Fibroblast of pulmonary artery (primary cell): ENCODE data around the gene HSD17B12.

Experiments used
- DNase-seq: peaks from one replicate; pipeline ENCODE4 v3.0.0-alpha.2; 2010; ENCODE audit warnings: low read depth
- H3K4me3 ChIP-seq: replicated peaks from 2 replicates; pipeline ENCODE4 v1.5.1; 2011; ENCODE audit warnings: low read depth, mild to moderate bottlenecking, control low read depth, low read length, moderate library complexity
- TF ChIP-seq, protein P1 (sequence below): IDR thresholded peaks from 2 replicates; pipeline ENCODE4 v1.5.1; 2011; ENCODE audit warnings: mild to moderate bottlenecking, control low read depth, low read length, inconsistent platforms; ENCODE audit errors: missing control alignments

HSD17B12 gene

DNA sequence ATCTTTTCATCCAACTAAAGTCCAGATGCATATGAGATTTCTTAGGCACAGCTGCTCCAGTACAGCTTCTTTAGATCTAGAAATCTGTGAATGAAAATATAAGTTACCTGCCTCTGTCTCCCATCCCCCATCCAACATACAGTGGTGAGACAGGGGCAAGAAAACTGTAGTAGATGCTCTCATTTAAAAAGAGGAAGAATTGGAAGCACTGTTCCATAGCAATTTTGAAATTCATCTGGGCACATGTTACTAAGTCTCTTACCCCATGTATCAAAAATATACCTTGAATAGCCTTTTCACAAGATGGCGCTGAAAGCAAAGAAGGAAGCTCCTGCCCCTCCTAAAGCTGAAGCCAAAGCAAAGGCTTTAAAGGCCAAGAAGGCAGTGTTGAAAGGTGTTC, 37.8 kb downstream of the HSD17B12 start:
- no peak overlapping the region for H3K4me3 ChIP-seq
- TF ChIP-seq, protein P1, sequence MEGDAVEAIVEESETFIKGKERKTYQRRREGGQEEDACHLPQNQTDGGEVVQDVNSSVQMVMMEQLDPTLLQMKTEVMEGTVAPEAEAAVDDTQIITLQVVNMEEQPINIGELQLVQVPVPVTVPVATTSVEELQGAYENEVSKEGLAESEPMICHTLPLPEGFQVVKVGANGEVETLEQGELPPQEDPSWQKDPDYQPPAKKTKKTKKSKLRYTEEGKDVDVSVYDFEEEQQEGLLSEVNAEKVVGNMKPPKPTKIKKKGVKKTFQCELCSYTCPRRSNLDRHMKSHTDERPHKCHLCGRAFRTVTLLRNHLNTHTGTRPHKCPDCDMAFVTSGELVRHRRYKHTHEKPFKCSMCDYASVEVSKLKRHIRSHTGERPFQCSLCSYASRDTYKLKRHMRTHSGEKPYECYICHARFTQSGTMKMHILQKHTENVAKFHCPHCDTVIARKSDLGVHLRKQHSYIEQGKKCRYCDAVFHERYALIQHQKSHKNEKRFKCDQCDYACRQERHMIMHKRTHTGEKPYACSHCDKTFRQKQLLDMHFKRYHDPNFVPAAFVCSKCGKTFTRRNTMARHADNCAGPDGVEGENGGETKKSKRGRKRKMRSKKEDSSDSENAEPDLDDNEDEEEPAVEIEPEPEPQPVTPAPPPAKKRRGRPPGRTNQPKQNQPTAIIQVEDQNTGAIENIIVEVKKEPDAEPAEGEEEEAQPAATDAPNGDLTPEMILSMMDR, result no peak
- DNase-seq, result no peak

DNA sequence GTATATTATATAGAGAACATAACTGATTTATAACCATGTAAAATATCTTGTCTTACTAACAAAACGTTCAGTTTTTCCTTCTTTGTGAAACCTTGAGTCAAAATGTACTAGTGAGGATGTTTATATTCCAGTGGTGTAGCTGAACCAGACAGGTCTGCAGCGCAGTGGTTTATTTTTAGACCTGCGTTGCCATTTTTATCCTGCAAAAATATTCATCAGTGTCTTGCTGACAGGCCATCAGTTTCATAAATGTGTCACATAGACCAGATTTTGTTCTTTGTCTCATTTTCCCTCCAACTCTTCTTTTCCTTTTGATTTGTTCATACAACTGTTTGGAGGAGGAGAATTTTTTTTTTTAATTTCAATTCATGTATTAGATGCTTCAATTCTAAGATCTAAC, 43.1 kb downstream of the HSD17B12 start:
- TF ChIP-seq, protein P1, result no peak

DNA sequence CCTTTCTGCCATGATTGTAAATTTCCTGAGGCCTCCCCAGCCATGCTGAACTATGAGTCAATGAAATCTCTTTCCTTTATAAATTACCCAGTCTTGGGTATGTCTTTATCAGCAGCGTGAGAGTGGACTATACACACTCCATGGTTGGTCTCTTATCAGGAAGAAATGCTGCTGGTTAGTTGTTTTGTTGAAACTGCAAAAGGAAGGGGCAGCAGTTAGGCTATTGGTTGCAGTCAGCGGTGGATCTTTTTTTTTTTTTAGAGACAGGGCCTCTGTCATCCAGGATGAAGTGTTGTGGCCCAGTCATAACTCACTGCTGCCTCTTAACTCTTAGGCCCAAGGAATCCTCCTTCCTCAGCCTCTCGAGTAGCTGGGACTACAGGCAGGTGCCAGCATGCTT, 51.7 kb downstream of the HSD17B12 start:
- DNase-seq, result no peak
- H3K4me3 ChIP-seq, result no peak overlapping the region
- TF ChIP-seq, protein P1, result no peak

More for the DNA sequence above, 43.1 kb downstream of the HSD17B12 start:
- no peak overlapping the region for H3K4me3 ChIP-seq
- DNase-seq, result no peak

DNA sequence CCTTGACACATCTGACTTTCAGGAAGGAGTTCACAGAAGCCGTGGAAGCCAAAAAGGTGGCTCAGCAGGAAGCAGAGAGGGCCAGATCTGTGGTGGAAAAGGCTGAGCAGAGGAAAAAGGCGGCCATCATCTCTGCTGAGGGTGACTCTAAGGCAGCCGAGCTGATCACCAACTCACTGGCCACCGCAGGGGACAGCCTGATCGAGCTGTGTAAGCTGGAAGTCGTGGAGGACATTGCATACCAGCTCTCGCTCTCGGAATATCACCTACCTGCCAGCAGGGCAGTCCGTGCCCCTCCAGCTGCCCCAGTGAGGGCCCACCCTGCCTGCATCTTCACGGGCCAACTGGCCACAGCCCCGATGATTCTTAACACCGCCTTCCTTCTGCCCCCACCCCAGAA, 53.7 kb downstream of the HSD17B12 start:
- TF ChIP-seq, protein P1, result no peak
- no peak for DNase-seq
- H3K4me3 ChIP-seq, result no peak overlapping the region

DNA sequence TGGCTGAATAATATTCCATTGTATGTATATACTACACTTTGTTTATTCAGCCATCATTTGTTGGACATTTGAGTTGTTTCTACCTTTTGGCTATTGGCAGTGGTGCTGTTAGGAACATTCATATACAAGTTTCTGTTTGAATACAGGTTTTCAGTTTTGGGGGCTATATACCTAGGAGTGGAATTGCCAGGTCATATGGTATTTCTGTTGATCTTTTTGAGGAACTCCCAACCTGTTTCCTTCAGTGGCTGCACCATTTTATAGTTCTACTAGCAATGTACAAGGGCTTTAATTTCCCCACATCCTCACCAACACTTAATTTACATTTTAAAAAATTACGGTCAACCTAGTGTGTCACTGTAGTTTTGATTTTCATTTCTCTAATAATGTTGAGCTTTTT, 54.6 kb downstream of the HSD17B12 start:
- TF ChIP-seq, protein P1, result no peak
- no peak for DNase-seq
- H3K4me3 ChIP-seq, result no peak overlapping the region

DNA sequence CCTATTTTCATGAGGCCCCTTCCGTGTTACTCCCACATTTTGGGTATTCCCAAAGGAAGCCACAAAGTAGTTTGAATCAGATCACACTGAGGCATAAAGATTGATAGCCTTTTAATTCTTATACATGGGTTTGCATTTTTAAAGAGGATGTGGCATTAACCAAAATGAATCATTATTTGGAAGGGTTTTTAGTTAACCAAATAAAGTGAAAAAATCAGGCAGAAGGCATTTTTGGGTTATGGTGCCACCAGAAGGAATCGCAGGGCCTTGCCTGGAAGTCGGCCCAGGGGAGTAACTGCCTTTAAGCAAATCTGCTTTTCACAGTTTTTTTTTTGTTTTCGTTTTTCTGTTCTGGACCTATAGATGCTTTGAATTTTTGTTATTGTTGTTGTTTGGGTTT, 55.4 kb downstream of the HSD17B12 start:
- TF ChIP-seq, protein P1, result peak; percentile 15
- no peak overlapping the region for H3K4me3 ChIP-seq
- peak; percentile 36 for DNase-seq

DNA sequence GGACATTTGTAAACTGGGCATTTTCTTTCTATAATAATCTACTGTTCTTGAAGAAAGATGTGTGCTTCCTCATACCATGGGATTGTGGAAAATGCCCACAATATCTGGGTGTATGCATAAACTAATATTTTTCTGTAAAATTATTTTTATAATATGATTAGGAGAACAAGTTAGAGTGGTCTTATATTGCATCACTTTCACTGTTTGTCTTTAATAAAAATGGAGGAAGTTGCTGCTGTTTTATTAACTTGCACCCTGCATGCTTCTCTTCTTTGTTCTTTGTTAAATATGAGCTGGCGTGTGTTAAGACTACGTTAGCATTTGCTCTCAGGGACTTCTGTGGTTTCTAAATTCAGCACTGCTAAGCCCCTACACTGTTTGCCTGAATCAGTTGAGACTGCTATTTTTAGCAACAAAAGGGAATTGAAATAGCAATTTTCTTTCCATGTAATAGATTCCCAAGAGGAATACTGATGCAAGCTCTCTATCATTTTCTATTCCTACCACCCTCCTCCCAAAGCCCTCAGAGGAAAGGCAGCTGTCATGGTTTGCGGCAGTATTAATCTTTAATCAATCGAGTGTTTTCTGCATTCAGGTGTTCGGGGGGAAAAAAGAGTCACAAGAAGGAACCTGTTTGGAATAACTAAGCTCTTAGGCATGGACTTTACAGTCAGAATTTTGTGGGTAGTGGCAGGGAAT, 56.1 kb downstream of the HSD17B12 start:
- TF ChIP-seq, protein P1, result no peak
- DNase-seq, result peak; percentile 65
- no peak overlapping the region for H3K4me3 ChIP-seq
